Esophagus muscularis mucosa (tissue), 4 donors: ENCODE results near the gene ABCC1.

ENCODE experiments used
- CTCF ChIP-seq, 3 experiments: fragments of 200-600 bp in 2 of 3; fragments of 450-650 bp in 1 of 3; sonication (generic) in 2 of 3; IDR thresholded peaks; one replicate each; pipeline ENCODE4 v1.5.1; 2017 to 2019; ENCODE audit warnings: antibody characterized with exemption in 3 of 3, mild to moderate bottlenecking in 2 of 3, moderate library complexity in 1 of 3
- EP300 ChIP-seq: sonication (generic); formaldehyde crosslinking; IDR thresholded peaks from one replicate; pipeline ENCODE4 v1.6.1; 2017; ENCODE audit warnings: antibody characterized with exemption
- POLR2A ChIP-seq: fragments of 450-650 bp; IDR thresholded peaks from one replicate; pipeline ENCODE4 v1.6.1; 2017; ENCODE audit warnings: antibody characterized with exemption, moderate library complexity, mild to moderate bottlenecking, low read depth
- POLR2AphosphoS5 ChIP-seq, 2 donors: sonication (generic); formaldehyde crosslinking; IDR thresholded peaks; one replicate each; pipeline ENCODE4 v1.6.1; 2017; ENCODE audit warnings: antibody characterized with exemption in 2 of 2

- TF ChIP-seq CTCF (IDR thresholded peaks at IDR 0.05) (no peak), POLR2A (no peak), POLR2AphosphoS5 (IDR thresholded peaks at IDR 0.05) (no peak), EP300 (no peak)
These were observed 9.4 kb downstream of the ABCC1 start for GRCh38 chr16:15958703-15959348.
